ENCODE data around the gene MB. TPM values are rescaled to one million over a fixed set of nuclear protein-coding genes. Genes with fewer than 3 reads are reported as not detected.
"Not testable (repeated sequence)": the region's sequence is repeated elsewhere in the genome, so short reads cannot be mapped to it uniquely, and the experiment has no call there.

Gene MB
- total RNA-seq, 1 donor, result not detected

GRCh38 chr22:35625763-35626432 is 8.8 kb upstream of the MB start:
- TF ChIP-seq, protein P1, sequence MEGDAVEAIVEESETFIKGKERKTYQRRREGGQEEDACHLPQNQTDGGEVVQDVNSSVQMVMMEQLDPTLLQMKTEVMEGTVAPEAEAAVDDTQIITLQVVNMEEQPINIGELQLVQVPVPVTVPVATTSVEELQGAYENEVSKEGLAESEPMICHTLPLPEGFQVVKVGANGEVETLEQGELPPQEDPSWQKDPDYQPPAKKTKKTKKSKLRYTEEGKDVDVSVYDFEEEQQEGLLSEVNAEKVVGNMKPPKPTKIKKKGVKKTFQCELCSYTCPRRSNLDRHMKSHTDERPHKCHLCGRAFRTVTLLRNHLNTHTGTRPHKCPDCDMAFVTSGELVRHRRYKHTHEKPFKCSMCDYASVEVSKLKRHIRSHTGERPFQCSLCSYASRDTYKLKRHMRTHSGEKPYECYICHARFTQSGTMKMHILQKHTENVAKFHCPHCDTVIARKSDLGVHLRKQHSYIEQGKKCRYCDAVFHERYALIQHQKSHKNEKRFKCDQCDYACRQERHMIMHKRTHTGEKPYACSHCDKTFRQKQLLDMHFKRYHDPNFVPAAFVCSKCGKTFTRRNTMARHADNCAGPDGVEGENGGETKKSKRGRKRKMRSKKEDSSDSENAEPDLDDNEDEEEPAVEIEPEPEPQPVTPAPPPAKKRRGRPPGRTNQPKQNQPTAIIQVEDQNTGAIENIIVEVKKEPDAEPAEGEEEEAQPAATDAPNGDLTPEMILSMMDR (IDR thresholded peaks at IDR 0.05; ENCODE audit: insufficient read depth, low read length), result no peak
- no peak overlapping the region for H3K4me3 ChIP-seq (ENCODE audit: low read depth, low read length)
- DNase-seq (ENCODE audit: low read depth), result no peak

DNA sequence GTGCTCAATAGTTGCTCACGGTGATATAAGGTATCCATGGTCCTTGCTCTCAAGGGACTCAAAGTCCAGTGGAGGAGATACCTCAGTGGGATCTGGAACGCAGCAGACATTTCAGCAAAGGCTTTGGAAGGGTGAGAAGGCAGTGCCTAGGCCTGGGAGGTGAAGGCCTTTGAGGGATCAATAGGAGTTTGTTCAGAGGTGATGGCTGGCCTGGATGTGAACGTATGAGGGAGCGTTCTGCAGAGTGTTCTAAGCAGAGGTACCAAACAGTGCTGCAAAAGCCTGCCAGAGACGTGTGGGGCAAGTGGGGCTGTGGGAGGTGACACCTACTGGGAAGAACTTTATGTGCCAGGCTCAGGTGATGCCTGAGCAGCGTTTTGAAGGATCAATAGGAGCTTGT is 7.4 kb upstream of the MB start:
- TF ChIP-seq, protein P1 (IDR thresholded peaks at IDR 0.05; ENCODE audit: insufficient read depth, low read length), result no peak
- no peak for DNase-seq (ENCODE audit: low read depth)
- no peak overlapping the region for H3K4me3 ChIP-seq (ENCODE audit: low read depth, low read length)

- not testable (repeated sequence) for H3K4me3 ChIP-seq (ENCODE audit: low read depth, low read length); DNase-seq (ENCODE audit: low read depth)
Measured at GRCh38 chr22:35623885-35624284, 6.8 kb upstream of the MB start.

DNA sequence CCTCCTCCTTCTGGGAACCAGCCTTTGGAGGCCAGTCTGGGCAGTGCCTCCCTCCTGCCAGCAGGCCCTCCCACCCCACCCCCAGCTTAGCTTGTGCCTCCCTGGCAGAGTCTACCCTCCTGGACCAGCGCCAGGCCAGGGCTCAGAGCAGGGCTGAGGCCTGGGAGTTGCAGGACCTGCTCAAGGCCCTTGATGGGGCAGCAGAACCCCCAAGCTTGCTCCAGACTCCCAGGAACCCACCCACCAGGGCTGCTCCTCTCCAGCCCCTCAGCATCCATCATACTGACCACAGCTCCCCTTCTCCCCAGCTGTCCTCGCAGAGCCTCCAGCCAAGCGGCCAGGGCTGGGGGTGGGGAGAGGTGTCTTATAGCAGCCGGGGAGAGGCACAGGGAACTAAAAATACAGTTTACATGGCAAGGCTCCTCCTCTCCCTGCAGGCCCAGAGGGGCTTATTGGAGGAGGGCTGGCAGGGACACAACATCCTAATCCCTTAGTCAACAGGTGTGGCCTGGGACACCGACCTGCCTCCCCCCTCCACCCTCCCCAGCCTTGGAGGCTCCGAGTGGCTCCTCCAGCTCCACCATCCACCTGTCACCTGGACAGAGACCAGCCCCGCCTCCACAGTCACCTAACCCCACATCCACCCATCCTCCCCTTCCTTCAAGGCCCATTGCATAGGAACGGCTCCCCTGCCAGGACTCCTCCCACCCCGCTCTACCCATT is 5.2 kb upstream of the MB start:
- TF ChIP-seq, protein P1 (IDR thresholded peaks at IDR 0.05; ENCODE audit: insufficient read depth, low read length), result no peak
- no peak overlapping the region for H3K4me3 ChIP-seq (ENCODE audit: low read depth, low read length)
- no peak for DNase-seq (ENCODE audit: low read depth)

GRCh38 chr22:35621451-35621850 is 4.3 kb upstream of the MB start:
- no peak overlapping the region for H3K4me3 ChIP-seq (ENCODE audit: low read depth, low read length)
- peak; percentile 43 for DNase-seq (ENCODE audit: low read depth)
- TF ChIP-seq, protein P1 (IDR thresholded peaks at IDR 0.05; ENCODE audit: insufficient read depth, low read length), result no peak

DNA sequence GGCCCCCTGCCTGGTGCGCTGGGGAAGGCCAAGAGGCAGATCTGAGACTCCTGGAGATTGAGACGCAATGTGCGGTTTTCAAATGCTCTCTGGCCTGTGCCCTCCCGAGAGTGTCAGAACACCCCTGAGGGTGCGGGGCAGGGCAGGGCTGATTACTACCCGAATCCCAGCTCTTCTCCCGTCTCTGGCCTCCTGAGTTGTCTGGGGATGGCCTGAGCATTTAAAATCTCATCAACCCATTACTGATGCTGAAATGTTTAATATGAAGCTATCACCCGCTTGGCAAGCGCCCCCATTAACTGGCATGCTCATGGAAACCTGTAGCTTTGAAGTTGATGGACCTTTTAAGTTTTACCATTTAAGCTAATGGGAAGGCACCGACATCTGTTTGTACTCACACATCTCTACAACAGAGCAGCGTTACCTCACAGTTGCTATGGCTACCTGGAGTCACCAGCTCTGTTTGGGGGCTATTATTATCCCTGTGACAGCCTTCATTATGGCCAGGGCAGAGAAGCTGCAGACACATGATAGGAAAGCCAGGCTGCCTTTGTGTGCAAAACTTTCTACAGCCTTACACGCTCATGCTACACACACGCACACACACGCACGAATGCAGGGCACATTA is 3.6 kb upstream of the MB start:
- DNase-seq (ENCODE audit: low read depth), result peak; percentile 40
- no peak overlapping the region for H3K4me3 ChIP-seq (ENCODE audit: low read depth, low read length)

More for the DNA sequence above, 3.6 kb upstream of the MB start:
- TF ChIP-seq, protein P1 (IDR thresholded peaks at IDR 0.05; ENCODE audit: insufficient read depth, low read length), result no peak
